ENCODE measurements around the gene PTGES2.

Gene PTGES2

DNA sequence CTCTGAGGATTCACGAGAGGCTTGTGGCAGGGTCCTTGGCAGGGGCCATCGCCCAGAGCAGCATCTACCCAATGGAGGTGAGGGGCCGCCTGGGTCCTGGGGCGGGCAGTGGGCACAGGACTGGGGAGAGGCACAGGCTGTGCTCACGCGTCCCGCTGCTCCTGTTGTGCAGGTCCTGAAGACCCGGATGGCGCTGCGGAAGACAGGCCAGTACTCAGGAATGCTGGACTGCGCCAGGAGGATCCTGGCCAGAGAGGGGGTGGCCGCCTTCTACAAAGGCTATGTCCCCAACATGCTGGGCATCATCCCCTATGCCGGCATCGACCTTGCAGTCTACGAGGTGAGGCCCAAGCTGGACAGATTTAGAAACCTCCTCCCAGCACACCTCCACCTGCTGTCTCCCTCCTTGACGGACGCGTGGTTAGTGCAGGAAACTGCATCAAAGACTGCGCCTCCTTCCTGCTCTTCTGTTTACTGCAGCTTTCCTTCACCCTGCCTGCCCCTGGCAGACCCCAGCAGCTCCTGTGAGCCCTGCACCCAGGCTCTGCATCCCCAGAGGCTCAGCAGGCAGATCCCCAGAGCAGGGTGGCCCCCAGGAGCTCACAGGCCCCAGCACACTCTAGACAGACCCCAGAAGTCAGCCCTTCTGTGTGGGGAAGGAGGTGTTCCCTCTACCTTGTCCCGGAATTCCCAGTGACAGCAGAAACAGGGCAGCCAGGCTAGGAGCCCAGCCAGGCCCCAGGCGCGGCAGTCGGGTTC is 21.2 kb downstream of the PTGES2 start:
- in situ Hi-C loops (cut with MboI; ENCODE audit: low sequenced_read_pairs) = no loop called here

DNA sequence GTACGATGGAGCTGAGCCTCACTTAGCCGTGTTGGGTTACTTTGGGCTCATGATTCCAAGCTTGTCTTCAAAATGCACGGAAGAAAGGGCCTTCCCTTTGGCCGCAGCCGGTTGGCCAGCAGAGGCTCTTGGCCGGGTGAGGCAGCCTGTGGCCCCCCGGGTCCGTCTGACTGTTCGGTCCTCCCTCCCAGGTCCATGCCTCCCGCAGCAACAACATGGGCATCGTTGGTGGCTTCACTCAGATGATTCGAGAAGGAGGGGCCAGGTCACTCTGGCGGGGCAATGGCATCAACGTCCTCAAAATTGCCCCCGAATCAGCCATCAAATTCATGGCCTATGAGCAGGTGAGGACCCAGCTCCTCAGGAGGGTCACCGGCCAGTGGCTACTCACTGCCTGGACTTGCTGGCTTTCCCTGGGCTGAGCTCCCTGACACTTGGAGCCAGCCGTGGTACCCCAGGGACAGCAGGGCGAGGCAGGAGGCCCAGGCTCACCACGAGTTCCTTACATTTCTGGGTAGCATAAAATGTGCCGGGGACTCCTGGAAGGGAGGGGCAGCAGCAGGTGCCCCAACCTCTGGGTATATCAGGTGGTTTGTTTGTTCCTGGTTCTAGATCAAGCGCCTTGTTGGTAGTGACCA is 21.9 kb downstream of the PTGES2 start:
- in situ Hi-C loops (cut with MboI; ENCODE audit: low sequenced_read_pairs) = no loop called here

DNA sequence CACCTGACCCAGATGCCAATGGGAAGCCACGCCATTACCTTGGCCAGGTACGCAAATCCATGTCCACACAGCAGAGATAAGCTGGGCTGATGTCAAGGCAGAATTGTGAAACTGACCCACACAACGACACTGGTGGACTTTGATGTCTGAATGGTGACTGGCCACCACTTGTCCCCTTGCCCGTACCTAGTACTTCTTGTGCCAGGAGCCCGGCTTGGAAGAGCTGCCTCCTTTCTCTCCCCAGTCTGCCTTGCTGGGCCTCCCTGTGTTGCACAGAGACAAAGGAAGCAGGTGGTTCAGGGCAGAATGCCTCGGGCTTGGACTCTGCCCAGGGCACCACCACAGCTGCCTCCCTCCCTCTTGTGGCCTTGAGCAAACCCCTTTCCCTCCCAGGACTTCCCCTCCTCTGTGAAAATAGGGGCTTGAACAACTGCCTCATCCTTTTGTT is 23.3 kb downstream of the PTGES2 start:
- in situ Hi-C loops (cut with MboI; ENCODE audit: low sequenced_read_pairs) = no loop called here

DNA sequence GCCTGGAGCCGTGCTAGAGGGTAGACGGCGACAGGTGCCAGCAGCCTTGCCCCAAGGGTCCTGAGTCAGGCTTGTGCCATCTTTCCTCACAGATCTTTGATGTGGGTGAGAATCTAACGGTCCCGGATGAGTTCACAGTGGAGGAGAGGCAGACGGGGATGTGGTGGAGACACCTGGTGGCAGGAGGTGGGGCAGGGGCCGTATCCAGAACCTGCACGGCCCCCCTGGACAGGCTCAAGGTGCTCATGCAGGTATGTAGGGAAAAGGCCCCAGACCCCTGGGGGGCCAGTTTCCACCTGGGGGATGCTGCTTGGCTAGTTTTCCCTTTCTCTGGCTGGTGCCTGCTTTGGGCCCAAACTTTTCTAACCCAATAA is 24.0 kb downstream of the PTGES2 start:
- in situ Hi-C loops (cut with MboI; ENCODE audit: low sequenced_read_pairs) = no loop called here

DNA sequence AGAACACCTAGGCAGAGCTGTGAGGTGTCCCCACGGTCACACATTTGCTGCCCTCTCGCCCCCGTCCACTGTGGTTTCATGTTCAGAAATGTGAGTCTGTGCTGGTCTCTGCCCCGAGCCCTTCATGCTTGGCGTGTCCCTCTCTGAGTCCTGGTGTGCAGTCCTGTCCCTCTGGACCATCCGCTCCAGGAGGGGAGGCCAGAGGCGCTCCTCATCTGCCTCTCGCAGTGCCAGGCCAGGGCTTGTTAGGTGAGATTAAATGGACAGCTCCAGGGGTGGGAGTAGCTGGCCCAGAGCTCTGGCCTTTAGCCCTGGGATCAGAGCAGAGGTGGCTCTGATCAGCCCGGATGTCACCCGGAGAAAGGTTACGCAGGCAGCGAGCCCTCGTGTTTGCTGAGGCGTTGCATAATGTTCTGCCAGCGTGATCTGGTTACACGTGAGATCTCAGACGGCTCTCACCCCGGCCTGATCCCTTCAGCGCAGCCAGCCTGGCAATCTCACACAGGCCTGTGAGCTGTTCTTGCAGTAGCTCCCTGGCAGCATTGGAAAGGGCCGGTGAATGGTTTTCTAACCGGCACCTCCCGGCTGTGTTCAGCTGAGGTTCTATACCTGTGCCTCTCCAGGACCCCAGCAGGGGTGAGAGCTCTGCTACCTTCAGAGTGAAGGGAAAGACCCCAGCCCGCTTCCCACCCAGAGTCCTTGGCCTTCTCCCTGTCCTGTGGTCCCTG is 24.5 kb downstream of the PTGES2 start:
- in situ Hi-C loops (cut with MboI; ENCODE audit: low sequenced_read_pairs) = no loop called here

DNA sequence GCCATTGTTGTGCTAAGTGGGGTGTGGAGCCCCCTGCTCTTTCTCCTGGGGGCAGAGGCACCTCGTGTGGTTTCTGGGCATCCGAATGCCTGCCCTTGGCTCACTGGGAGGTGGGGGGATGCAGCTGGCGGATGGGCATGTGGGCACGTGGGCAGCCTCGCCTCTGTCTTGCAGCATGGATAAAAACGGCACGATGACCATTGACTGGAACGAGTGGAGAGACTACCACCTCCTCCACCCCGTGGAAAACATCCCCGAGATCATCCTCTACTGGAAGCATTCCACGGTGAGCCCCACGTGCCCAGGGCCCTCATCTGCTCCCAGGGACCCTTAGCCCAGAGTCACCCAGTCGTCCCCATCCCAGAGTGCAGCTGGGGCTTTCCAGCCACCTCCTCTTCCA is 25.3 kb downstream of the PTGES2 start:
- in situ Hi-C loops (cut with MboI; ENCODE audit: low sequenced_read_pairs) = no loop called here

DNA sequence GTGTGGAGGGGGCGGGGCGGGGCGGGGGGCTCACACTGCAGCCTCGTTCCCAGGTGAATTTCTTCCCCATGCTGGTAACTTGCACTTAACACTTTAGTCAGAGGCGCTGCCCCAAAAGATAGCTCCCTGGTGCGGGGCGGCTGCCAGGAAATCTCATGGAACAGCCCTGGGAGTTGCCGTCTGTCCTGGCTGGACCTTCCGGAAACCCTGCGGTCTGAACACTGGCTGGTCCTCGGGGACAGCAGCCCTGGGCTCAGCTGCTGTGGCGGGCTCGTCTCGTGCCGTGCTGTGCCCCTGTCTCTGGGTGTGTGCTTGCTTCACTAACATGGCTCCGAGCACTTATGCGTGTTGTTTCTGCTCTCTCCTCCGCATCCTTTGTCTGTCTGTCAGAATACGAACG is 25.8 kb downstream of the PTGES2 start:
- in situ Hi-C loops (cut with MboI; ENCODE audit: low sequenced_read_pairs) = no loop called here

DNA sequence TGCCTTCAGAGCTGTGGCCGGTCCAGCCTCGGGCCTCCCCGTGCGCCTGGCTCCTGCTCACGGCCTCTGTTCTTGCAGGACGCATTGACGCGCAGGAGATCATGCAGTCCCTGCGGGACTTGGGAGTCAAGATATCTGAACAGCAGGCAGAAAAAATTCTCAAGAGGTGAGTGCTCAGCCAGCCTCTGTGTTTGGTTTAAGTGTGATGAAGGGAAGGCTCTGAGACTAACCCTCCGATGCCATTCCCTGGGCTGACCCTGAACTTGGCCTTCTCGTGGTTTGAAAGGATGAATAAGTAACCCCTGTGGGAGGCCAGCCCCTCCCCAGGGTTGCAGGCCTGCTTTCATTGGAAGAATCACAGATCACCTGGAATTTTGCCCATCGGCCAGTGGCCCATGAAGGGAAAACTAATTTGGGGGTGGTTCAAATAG is 26.3 kb downstream of the PTGES2 start:
- in situ Hi-C loops (cut with MboI; ENCODE audit: low sequenced_read_pairs) = no loop called here

DNA sequence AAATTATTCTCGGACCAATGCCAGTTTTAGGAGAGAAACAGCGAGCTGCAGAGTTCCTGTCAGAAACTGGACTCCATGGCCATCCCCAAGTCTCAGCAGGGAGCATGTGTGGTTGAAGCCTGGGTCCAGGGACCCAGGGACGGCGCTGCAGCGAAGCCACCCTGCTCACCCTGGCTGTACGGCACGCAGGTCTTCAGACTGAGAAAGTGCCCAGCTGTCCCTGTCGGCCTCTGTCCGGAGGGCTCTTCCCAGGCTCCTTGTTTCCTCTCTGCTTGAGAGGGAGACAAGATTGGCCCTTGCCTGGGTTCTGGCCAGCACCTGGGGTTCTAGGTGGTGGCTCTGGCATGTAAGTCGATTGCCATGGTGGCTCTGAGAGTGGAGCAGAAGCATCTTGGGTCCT is 26.9 kb downstream of the PTGES2 start:
- in situ Hi-C loops (cut with MboI; ENCODE audit: low sequenced_read_pairs) = no loop called here

DNA sequence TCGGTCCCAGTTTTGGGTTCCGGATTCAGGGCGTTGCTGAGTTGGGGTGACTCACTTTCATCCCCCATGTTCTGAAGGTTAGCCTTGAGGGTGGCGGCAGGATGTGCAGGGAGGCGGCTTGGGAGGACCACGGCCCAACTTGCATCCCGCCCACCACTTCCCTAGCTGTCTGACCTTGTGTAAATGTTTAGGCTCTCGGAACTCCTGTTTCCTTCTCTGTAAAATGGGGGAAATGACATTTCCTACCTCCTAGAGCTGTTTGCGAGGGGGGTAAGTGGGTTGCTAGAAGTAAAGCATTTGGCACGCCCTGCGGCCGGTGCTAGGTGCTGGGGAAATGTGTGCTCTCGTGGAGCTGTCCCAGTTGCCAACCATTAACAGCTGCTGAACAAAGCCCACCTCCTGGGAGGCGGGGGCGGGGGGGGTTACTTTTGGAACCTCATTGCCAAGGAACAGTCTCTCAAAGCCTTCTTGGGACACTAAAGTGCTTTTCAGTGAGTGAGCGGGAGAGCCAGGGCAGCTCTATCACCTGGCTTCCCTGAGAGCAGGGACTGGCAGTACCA is 27.5 kb downstream of the PTGES2 start:
- in situ Hi-C loops (cut with MboI; ENCODE audit: low sequenced_read_pairs) = no loop called here

DNA sequence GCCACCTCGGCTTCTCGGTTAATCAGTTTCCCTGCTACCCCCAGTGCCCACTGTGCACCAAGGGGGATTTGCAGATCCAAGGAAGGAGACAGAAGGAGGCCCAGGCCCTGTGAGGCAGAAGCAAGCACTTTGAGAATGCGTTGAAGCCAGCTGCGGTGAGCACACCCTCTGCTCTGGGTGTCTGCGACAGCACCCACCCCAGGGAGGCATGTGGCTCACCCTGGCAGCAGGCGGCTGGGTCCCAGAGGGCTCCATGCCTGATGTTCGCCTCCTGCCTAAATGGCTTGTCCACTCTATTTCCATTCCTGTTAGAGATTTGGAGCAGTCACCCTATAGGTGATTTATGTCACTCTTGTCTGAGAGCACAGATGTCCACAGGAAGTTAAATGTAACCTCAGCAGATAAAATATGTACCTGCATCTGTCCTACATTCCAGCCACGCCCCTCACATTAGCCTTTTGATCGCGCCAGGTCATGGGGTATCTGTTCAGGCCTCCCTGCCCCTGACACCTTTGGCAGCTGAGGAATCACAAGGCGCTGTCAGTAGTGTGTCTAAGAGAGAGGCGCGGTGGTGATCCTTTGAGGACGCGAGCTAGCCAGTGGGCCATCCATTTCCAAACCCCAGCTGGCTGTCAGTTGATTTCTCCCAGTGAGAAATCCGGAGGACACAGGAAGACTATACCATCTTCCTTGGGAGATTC is 28.1 kb downstream of the PTGES2 start:
- in situ Hi-C loops (cut with MboI; ENCODE audit: low sequenced_read_pairs) = no loop called here

DNA sequence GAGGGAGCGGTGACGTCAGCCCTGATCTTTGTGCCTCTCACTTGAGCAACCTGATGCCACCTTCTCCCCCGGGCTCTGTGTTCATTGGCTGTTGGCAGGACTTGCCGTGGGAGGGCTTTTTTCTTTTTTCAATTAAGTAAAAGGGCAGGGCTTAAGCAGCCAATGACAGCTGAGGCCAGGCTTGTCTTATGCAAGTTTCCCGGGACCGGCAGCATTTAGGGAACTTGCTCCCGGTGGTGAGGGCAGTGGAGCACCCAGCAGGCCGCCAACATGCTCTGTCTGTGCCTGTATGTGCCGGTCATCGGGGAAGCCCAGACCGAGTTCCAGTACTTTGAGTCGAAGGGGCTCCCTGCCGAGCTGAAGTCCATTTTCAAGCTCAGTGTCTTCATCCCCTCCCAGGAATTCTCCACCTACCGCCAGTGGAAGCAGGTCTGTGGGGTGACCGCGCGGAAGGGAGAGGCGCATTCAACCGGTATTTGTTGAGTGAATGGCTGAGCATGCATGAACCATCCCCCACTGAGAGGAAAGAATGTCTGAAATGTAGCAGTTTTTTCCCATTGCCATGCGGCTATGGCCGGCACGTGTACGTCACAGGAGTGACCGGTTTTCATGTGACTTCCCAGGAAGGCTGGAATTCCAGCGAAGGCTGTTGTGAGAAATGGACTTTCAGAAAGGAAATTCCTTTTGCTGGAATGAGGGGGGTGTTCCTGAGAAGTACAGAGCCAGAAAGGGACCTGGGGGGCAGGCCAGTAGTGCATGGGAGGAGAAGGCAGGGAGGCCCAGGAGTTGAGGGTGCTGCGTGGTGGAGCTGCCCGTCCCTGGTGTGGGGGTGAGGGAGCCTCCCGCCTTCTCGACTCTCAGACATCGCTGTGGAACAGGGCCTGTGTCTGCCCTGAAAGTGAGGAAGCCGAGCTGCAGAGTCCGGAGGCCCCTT is 29.0 kb downstream of the PTGES2 start:
- in situ Hi-C loops (cut with MboI; ENCODE audit: low sequenced_read_pairs) = no loop called here

DNA sequence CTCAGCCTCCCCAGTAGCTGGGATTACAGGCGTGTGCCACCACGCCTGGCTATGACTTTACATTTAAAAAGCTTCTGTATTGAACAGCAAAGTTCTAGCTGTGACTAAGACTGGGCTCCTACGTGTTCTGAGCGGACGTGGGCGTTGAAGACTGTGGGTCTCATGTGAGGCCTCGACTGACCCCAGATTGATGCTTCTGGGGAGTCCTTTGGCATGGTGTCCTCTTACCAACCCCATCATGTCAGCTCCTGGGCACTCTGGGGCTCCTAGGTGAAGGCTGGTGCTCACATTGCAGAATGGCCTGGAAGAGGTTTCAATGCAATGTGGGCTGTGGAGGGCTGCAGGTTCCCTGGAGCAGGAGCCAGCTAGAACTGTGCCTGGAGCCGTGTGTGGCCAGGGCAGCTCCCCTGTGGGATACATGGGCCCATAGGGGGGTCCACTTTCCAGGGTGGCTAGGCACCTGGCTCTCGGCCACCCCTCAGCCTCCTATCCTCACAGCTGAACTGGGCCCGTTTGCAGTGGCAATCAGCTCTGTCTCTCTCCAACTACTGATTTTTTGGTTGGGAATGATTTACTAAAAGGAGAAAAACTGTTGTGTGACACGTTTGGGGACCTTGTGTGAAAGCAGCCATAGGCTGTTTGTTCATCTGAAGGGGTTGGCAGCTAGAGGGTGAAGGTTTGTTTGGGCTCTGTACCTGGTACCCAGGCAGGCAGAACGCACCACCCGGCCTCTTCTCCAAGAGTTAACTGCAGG is 29.8 kb downstream of the PTGES2 start:
- in situ Hi-C loops (cut with MboI; ENCODE audit: low sequenced_read_pairs) = no loop called here

DNA sequence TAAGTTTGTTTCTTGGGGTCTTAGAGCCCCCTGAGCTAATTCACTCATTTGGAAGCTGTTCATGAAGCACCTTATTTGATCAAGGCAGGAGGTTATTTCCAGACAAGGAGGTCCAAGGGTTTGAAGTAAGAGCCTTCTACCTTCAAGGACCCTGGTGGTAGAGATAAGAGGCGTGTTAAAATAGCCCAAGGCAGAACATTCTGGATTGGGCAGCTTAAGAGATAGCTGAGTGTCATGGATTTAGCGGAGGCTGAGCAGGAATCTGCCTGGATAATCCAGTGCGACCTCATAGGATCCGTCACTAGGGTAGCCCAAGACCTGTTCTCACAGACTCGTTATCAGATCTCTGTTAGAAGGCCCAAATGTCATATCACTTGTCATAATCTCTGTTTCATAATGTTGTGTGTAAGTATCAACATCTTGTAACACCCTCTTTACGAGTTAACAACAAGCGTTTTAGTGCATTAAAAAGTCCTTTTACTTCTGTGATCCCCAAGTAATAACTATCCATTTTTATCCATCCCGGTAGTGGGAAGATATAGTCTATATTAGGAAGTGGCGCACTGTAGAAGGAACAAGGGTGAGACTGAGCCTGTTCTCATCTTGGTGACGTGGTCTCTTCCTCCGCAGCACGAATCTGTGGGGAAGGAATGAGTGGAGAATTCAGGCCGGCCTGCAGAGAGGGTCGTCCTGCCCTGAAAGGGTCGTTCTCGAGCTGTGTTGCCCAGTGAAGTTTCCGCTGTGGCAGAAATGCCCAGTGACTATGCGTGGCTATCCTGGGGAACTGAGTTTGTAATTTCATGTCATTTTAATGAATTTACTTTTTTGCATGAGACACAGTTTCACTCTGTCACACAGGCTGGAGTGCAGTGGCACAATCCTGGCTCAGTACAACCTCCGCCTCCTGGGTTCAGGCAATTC is 30.7 kb downstream of the PTGES2 start:
- in situ Hi-C loops (cut with MboI; ENCODE audit: low sequenced_read_pairs) = no loop called here

DNA sequence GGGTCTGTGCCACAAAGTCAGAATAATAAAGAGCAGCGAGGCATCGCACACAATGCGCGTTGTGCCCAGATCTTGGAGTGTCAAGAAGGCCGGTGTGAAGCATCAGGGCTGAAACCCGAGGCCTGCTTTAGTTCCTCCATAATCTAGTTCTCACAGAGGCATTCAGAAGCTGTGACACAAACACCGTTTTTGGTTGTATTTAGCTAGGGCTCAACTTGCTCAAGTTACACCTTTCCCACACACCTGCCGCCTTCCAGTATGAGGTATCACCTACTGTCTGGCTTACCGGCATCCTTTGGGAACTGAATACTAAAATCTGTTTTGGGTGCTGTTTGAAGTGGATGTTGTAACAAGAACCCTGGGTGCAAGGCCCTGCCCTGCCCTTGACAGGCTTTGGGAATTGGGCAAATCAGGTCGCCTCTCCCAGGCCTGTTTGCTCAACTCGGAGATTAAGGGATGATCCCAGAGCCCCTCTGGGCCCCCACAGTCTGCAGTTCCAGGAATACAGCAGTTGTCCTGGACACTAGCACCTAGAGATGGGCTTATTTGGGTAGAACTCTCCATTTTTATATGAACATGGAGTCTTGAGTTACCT is 32.5 kb downstream of the PTGES2 start:
- in situ Hi-C loops (cut with MboI; ENCODE audit: low sequenced_read_pairs) = no loop called here

DNA sequence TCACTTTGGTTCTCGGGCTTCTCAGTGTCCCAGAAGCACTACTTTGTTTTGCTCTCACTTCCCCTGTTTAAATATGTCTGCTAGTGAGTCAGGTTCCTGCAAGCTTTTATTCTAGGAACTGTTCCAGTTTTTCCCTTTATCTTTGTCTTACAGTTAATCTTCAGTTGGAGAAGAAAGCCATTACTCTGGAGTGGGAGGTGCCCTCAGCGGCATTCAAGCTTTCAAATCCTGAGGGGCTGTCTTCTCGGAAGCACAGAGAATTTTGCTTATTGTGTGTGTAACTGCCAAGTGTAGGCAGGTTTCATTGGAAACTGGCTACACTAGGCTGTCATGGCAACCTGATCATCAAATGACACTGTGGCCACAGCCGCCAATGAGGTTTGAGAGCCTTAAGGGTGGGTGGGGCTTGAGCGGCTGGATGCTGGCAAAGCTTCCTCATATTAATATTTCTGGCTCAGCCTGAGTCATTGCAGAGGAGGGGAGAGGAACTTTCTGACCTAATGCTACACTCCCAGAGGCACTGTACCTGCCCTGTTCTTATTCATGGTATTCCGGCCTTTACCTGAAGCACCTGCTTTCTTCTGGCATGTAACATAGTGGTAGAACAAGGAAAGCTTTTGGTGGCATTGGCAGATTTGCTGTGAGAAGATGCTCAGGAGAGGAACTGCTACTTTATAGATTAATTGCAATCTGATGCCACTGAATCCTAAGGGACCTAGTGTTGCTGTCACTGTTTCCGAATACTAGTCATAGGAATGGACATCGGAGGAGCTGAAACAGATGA is 33.2 kb downstream of the PTGES2 start:
- in situ Hi-C loops (cut with MboI; ENCODE audit: low sequenced_read_pairs) = no loop called here

DNA sequence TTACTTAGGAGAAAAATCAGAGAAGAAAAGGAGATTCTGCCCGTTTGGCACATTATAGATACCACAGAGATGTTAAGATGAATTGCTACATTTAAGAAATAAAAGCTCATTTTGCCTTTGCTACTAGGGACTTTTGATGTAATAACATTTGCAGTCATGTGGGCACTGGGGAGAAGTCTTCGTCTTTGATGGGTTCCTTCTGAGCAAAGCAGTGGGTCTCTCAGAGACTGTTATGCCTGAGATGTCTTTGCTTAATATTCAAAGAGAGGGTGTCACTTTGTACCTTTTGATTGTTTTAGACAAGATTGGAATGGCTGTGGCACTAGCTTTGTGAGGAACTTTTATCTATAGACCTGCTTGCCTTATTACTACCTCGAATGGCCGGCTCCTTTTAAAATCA is 34.5 kb downstream of the PTGES2 start:
- in situ Hi-C loops (cut with MboI; ENCODE audit: low sequenced_read_pairs) = no loop called here
